Spinal cord (tissue), 10 donors: ENCODE measurements around the gene EEFSEC. TPM values are rescaled to one million over a fixed set of nuclear protein-coding genes. Genes with fewer than 3 reads are reported as not detected.

Experiments
- DNase-seq, 6 donors: peaks; one replicate each; pipeline versions ENCODE4 v3.0.0 to v3.0.0-alpha.2; 2013 to 2015; ENCODE audit warnings: low spot score in 6 of 6, low read depth in 4 of 6
- H3K27ac ChIP-seq: one replicate; pipeline ENCODE4 v1.5.1; 2013; ENCODE audit warnings: low read depth, low read length, control low read depth
- H3K27me3 ChIP-seq: one replicate; pipeline ENCODE4 v1.6.1; 2013; ENCODE audit warnings: low read length; ENCODE audit not compliant: control insufficient read depth, insufficient read depth
- H3K36me3 ChIP-seq: one replicate; pipeline ENCODE4 v1.6.1; 2013; ENCODE audit warnings: low read length; ENCODE audit not compliant: control insufficient read depth, insufficient read depth
- H3K4me1 ChIP-seq: one replicate; pipeline ENCODE4 v1.6.1; 2013; ENCODE audit warnings: low read length; ENCODE audit not compliant: control insufficient read depth, insufficient read depth
- H3K4me3 ChIP-seq: one replicate; pipeline ENCODE4 v1.5.1; 2013; ENCODE audit warnings: low read depth, low read length, control low read depth
- H3K9me3 ChIP-seq: one replicate; pipeline ENCODE4 v1.6.1; 2013; ENCODE audit warnings: low read length; ENCODE audit not compliant: control insufficient read depth, insufficient read depth
- WGBS: methylation state at CpG from one replicate; pipeline ENCODE4 v1.1.5; 2013; ENCODE audit warnings: missing lambda C conversion rate; ENCODE audit not compliant: insufficient coverage; 5-methylcytosine and 5-hydroxymethylcytosine counted together
- polyA plus RNA-seq, 2 donors: library from polyadenylated mRNA; unstranded; fragments of 120-200 nt; gene quantifications; one replicate each; pipeline ENCODE4 v1.2.1, GENCODE V29; 2013; ENCODE audit not compliant: insufficient read length in 2 of 2
- total RNA-seq, 2 donors: library from RNA; depleted of rRNA in 1 of 2; stranded (reverse); fragments of 120-200 nt in 1 of 2; fragments of >200 nt in 1 of 2; gene quantifications; one replicate each; pipeline versions ENCODE4 v1.2.3 to v1.2.4, GENCODE V29; 2013 to 2014
- donor health status: healthy.

EEFSEC gene
- total and polyA plus RNA-seq, 4 donors, result 6.4 to 29.1 (median 18.3) TPM

DNA sequence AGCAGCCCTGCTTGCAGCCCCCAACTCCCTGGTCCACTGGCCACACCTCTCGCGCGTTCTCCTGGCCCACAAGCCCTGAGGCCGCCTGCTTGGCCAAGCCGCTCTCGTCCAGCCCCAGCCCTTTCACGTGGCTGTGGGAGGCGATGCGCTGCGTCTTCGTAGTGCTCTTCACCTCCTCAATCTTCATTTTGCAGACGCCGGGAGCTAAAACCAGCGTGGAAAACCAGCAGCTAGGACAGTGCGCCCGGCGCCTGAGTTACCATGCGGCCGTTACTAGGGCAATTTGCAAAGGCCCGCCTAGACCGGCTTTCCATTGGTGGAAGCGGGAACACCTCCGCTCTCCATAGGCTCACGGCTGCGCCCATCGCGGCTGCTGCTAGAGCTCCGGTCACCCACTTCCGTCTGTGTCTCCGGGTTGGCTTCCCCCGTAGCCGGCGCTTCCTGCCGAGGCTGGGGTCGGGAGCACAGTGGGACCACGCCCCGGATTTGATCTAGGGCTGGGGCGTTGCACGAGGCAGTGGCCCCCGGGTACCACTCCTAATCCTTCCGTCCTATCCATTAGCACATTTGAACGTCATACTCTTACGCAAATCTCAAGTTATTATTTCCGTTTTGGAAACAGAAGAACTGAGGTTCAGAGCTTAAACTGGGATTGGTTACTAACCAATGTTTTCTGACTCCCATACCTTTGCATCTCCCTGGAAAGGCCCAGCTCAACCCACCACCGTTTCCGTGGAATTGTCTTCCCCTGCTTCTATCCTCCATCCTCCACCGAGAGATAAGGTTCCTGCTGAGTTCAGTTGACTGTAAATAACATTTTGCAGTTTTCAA lies 29.5 kb upstream of the EEFSEC start, which contains the start of gene RUVBL1:
RUVBL1 (minus strand) TSS at position 275 of the 831 bp plus-strand sequence; CDS start at position 187, 88 bp downstream.
- peaks cover 5% of the 10 kb centered on the region for H3K27me3 ChIP-seq
- WGBS, result under 1% methylated on average over 41 of the region's 47 CpGs
- peak within 1 kb of the TSS; percentile 62 for H3K4me3 ChIP-seq
- no peaks in the 10 kb centered on the region for H3K9me3 ChIP-seq
- H3K4me1 ChIP-seq, result no peaks in the 10 kb centered on the region
- H3K36me3 ChIP-seq, result peaks cover 6% of the 10 kb centered on the region
- H3K27ac ChIP-seq, result peak within 1 kb of the TSS; percentile 78
- peak; percentile 82 to 99 (median 93) for DNase-seq

DNA sequence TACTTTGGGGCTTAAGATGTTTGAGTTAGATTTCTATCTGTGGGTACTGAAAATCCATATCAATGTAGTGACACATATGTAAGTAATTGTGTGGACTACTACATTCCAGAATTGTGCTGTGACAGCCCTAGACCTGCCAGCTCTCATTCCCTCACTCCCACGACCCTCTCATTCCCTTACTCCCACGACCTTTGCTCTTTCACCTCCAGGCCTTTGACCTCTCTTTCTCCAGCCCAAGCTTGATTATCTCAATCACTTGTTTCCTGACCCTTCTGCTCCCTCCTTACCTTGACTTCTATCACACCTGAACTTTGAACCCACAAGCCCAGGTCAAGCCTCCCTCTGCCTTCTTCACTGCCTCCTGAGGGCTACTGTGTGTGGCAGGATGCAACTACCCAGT lies 26.0 kb upstream of the EEFSEC start:
- peaks cover 5% of the 10 kb centered on the region for H3K27me3 ChIP-seq
- 56% methylated on average over 2 of the region's 2 CpGs for WGBS
- H3K27ac ChIP-seq, result no peak overlapping the region
- no peak for DNase-seq
- no peaks in the 10 kb centered on the region for H3K4me1 ChIP-seq
- H3K36me3 ChIP-seq, result no peaks in the 10 kb centered on the region
- H3K4me3 ChIP-seq, result no peak overlapping the region
- no peaks in the 10 kb centered on the region for H3K9me3 ChIP-seq

DNA sequence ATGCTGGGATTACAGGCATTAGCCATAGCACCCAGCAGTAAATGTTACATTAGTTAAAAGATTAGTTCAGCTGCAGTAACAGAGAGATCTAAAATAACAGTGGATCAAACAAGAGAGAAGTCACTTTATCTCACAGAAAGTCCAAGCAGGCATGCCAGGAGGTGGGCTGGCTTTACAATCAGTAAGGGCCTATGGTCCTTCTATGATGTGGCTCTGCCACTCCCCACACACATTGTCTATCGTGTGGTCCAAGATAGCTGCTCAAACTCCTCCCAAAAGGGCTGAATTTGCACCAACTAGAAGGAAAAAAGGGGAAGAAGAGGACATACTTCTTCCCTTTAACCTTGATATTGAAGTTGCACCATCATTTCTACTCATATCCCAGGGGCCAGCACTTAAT lies 25.0 kb upstream of the EEFSEC start:
- H3K4me1 ChIP-seq, result no peaks in the 10 kb centered on the region
- no peaks in the 10 kb centered on the region for H3K36me3 ChIP-seq
- H3K27me3 ChIP-seq, result peaks cover 5% of the 10 kb centered on the region
- DNase-seq, result no peak
- no peak overlapping the region for H3K4me3 ChIP-seq
- H3K9me3 ChIP-seq, result no peaks in the 10 kb centered on the region
- no peak overlapping the region for H3K27ac ChIP-seq
- WGBS, result no CpG with 5 or more reads among the region's 1 CpG

DNA sequence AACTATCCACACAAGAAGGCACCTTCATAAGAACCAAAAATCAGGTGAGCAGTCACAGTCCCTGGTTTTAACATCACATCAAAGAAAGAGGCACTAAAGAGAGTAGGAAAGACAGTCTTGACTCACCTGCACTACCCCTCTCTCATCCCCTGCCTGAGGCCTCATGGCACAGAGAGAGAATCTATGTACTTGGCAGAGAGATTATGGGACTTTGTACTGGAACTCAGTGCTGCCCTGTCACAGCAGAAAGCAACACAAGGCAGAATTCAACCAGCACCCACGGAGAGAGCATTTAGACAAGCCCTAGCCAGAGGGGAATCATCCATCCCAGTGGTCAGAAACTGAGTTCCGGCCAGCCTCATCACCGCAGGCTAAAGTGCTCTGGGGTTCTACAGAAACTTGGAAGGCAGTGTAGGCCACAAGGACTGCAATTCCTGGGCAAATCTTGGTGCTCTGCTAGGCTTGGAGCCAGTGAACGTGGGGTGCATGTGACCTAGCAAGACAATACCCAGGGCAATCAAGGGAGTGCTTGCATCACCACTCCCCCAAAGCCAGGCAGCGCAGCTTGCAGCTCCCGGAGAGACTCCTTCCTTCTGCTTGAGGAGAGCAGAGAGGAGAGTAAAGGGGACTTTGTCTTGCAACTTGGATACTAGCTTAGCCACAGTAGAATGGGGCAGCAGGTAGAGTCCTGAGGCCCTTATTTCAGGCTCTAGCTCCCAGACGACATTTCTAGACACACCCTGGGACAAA lies 21.2 kb upstream of the EEFSEC start:
- H3K4me3 ChIP-seq, result no peak overlapping the region
- no peaks in the 10 kb centered on the region for H3K9me3 ChIP-seq
- H3K36me3 ChIP-seq, result no peaks in the 10 kb centered on the region
- WGBS, result 82% methylated on average over 7 of the region's 7 CpGs
- peaks cover 5% of the 10 kb centered on the region for H3K27me3 ChIP-seq
- H3K4me1 ChIP-seq, result no peaks in the 10 kb centered on the region
- no peak overlapping the region for H3K27ac ChIP-seq
- no peak for DNase-seq

DNA sequence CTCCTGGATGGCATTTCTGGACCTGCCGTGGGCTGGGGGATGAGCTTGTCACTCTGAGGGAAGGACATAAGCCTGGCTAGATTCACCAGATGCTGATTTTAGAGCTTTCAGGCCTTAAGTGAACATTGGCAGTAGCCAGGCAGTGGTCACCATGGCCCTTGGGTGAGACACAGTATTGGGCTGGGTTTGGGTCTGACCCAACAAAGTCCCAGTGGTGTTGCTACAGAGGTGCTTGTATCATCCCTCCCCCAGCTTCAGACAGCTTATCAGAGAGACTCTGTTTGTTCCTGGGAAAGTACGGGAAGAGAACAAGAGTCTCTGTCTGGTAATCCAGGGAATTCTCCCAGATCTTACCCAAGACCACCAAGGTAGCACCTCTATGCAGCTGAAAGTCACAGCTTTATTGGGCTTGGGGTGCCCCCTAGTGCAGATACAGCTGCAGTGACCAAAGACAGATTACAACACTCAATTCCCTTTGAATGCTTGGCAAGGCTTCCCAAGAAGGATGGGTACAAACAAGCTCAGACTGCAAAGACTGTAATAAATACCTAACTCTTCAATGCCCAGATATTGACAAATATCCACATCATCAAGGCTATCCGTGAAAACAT lies 19.9 kb upstream of the EEFSEC start:
- peak in 2 of 6 donors; percentile 22 to 24 for DNase-seq
- no peaks in the 10 kb centered on the region for H3K9me3 ChIP-seq
- H3K4me1 ChIP-seq, result no peaks in the 10 kb centered on the region
- H3K27ac ChIP-seq, result no peak overlapping the region
- peaks cover under 1% of the 10 kb centered on the region for H3K27me3 ChIP-seq
- WGBS, result 61% methylated on average over 3 of the region's 3 CpGs
- H3K36me3 ChIP-seq, result no peaks in the 10 kb centered on the region
- H3K4me3 ChIP-seq, result no peak overlapping the region

DNA sequence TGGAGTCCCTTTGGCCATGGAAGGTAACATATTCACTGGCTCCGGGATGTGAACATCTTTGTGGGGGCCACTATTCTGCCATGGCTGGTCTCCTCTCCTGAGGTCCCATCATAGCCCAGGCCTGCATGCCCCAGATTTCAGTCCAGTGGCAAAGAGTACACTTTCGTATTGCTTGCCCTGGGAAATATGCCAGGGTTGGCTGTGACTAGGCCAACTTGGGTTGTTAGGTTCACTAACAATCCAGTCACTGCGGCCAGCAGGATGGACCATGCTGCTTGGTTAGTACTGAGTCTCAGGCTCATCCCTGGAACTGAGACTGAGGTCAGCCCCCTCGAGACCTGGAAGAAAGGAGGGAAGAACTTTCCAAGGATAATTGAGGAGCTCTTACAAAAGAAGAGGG lies 9.8 kb upstream of the EEFSEC start:
- Histone ChIP-seq H3K4me3 (no peak overlapping the region), H3K27ac (no peak overlapping the region), H3K27me3 (no peaks in the 10 kb centered on the region), H3K9me3 (no peaks in the 10 kb centered on the region), H3K36me3 (peaks cover 4% of the 10 kb centered on the region), H3K4me1 (no peaks in the 10 kb centered on the region)
- DNase-seq, result no peak
- 96% methylated on average over 4 of the region's 4 CpGs for WGBS

DNA sequence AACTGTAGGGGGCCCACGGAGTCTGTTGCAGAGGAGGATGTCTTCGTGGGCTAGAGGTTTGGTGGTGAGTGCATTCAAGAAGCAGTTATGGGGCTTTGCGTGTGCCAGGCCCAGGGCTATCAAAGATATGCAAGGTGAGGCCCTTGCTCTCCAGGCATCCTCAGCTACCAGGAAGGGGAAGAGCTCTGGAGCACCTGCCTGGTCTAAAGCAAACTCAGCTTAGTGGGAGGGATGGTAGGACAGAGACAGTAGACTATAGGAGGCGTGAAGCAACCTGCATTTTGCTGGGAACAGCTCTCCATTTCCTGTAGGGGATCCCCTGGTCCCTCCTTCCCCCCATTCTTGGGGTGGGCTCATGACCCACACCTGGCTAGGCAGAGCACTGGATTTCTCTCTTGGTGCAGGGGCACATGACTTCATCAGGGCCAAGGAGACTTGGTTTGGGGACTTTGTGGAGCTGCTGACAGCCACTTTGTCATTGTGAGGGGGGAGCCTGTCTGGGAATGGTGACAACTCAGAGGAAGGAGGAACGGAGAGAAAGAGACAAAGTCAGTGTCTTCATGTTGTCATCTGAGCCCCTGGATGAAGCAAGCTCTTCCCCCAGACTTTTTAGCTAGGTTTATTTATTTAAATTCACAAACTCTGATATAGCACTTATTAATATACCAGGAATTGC lies 8.6 kb upstream of the EEFSEC start:
- Histone ChIP-seq H3K4me3 (no peak overlapping the region), H3K27ac (no peak overlapping the region), H3K36me3 (peaks cover 4% of the 10 kb centered on the region), H3K27me3 (no peaks in the 10 kb centered on the region), H3K9me3 (no peaks in the 10 kb centered on the region), H3K4me1 (no peaks in the 10 kb centered on the region)
- no peak for DNase-seq
- 70% methylated on average over 4 of the region's 5 CpGs for WGBS

DNA sequence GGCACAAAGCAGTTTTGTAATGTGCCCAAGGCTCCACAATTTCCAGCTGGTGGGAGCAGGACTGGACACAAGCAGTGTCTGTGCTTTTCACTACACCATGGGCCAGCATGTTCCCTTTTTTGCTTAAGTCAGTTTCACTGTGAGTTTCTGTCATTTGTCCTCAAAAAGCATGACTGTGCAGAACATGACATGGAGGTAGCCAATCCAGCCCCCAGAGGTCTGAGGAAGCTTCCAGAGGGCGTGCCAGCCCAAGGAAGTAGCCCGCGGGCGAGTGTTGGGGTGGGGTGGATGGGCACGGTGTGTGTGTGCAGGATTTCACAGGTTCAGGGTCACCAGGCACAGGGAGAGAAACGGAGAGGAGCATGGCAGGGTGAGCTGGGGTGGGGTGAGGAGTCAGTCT lies 8.0 kb upstream of the EEFSEC start:
- H3K36me3 ChIP-seq, result peaks cover 4% of the 10 kb centered on the region
- WGBS, result 75% methylated on average over 5 of the region's 6 CpGs
- DNase-seq, result no peak
- no peaks in the 10 kb centered on the region for H3K4me1 ChIP-seq
- no peaks in the 10 kb centered on the region for H3K9me3 ChIP-seq
- no peak overlapping the region for H3K4me3 ChIP-seq
- H3K27me3 ChIP-seq, result no peaks in the 10 kb centered on the region
- H3K27ac ChIP-seq, result no peak overlapping the region

DNA sequence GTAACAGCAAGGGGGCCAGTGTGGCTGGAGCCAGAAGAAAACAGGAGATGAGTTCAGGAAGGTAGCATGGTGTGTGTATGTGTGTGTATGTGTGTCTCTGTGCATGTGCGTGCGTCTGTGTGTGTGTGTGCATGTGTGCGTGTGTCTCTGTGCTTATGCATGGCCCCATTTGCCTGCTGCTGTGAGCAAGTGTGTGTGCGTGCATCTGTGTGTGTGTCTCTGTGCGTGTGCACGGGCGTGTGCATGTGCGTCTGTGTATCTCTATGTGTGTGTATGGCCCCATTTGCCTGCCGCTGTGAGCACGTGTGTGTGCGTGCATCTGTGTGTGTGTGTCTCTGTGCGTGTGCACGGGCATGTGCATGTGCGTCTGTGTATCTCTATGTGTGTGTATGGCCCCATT lies 7.1 kb upstream of the EEFSEC start:
- Histone ChIP-seq H3K4me1 (no peaks in the 10 kb centered on the region), H3K9me3 (no peaks in the 10 kb centered on the region), H3K27me3 (no peaks in the 10 kb centered on the region), H3K4me3 (no peak overlapping the region), H3K36me3 (peaks cover 4% of the 10 kb centered on the region), H3K27ac (no peak overlapping the region)
- DNase-seq, result no peak
- WGBS, result 95% methylated on average over 14 of the region's 14 CpGs
